ENCODE measurements around the gene C11orf24. TPM values are rescaled to one million over a fixed set of nuclear protein-coding genes. Genes with fewer than 3 reads are reported as not detected.

The C11orf24 gene
- total and polyA plus RNA-seq, 2 of the 4 experiments (the other 2 are of a cell fraction): 42.5 to 135 TPM

DNA sequence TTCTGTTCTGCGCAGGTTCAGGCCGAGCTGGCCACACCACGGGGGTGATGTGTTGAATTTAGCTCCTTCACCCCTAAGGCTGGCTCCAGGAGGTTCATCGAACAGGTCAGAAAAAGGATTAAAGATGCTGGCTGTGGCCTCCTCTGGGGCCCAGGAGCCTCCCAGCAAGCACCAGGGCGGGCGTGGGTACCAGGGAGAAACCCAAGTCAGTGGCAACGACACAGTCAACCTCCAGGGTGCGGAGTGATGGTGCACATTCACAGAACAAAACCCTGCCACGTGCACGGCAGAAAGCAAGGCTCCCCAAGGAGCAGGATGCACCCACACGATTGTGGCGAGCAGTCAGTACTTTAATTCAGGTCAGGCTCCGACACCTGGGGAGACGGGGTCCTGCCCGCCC, 10.8 kb downstream of the C11orf24 start:
- H3K27ac ChIP-seq (ENCODE audit: insufficient read depth, low read length): no peak overlapping the region
- peaks cover 26% of the 10 kb centered on the region for H3K9me1 ChIP-seq (ENCODE audit: insufficient read depth, low read length)
- no peak overlapping the region for H3K56ac ChIP-seq (ENCODE audit: extremely low read depth, insufficient read depth, low read length)
- POLR2A ChIA-PET (ENCODE audit: unreplicated experiment): no interaction called here
- H2BK5ac ChIP-seq (ENCODE audit: low read depth, low read length, poor library complexity, severe bottlenecking): no peak overlapping the region
- H3K4me2 ChIP-seq (ENCODE audit: low read depth, low read length): no peak overlapping the region
- H2AFZ ChIP-seq (replicated peaks; ENCODE audit: low read length, poor library complexity): no peak overlapping the region
- peaks cover 50% of the 10 kb centered on the region for H3K36me3 ChIP-seq (ENCODE audit: control insufficient read depth, insufficient read depth, low read length)
- H2AK9ac ChIP-seq (replicated peaks; ENCODE audit: low read depth, low read length, poor library complexity): no peak overlapping the region
- dilution Hi-C loops (cut with HindIII; ENCODE audit: low sequenced_read_pairs, unreplicated experiment): no loop called here
- no TSS peak for BruUV-seq (replicated peaks)
- no peak overlapping the region for H3K4ac ChIP-seq (ENCODE audit: low read depth, low read length)
- H2BK15ac ChIP-seq (ENCODE audit: low read depth, low read length): no peak overlapping the region
- ATAC-seq (ENCODE audit: low read depth) (no peak), DNase-seq (no peak)
- H3K9ac ChIP-seq (ENCODE audit: low read depth, low read length): no peak overlapping the region
- H4K5ac ChIP-seq (ENCODE audit: low read depth, low read length): no peak overlapping the region
- intact Hi-C loops (cut with micrococcal nuclease): no loop called here
- in situ Hi-C loops (cut with MboI; ENCODE audit: low sequenced_read_pairs): loop anchor here (5.0 kb wide), 1 partner anchor 191 kb away; no protein-coding TSS in a partner anchor
- peaks cover 39% of the 10 kb centered on the region for H4K20me1 ChIP-seq (ENCODE audit: insufficient read depth, low read length)
- H2AK5ac ChIP-seq (ENCODE audit: low read depth, low read length): no peak overlapping the region
- peaks cover 11% of the 10 kb centered on the region for H3K4me1 ChIP-seq (ENCODE audit: control insufficient read depth, insufficient read depth, low read length)
- CTCF ChIA-PET: no interaction called here
- H2BK20ac ChIP-seq (ENCODE audit: low read depth, low read length): no peak overlapping the region
- no peaks in the 10 kb centered on the region for H3K27me3 ChIP-seq (ENCODE audit: control insufficient read depth, insufficient read depth, low read length)
- H3K23ac ChIP-seq (ENCODE audit: low read depth, low read length): no peak overlapping the region
- H3K18ac ChIP-seq (ENCODE audit: low read depth, low read length): no peak overlapping the region
- 100% methylated on average over 2 of the region's 15 CpGs; no CpG with 5 or more reads in 1 of the 2 experiments for WGBS, 2 experiments (ENCODE audit: extremely low coverage in 2 of 2, insufficient read length in 1 of 2)
- TF ChIP-seq USF2 (IDR thresholded peaks at IDR 0.05; ENCODE audit: low read depth, low read length) (no peak), FOS (IDR thresholded peaks at IDR 0.05; ENCODE audit: low read depth, low read length) (no peak), RFX5 (IDR thresholded peaks at IDR 0.05; ENCODE audit: low read depth, low read length) (no peak), SMC3 (IDR thresholded peaks at IDR 0.05; ENCODE audit: low read depth, low read length) (no peak), NFE2L2 (IDR thresholded peaks at IDR 0.05; ENCODE audit: low read depth, low read length) (no peak), RCOR1 (IDR thresholded peaks at IDR 0.05; ENCODE audit: insufficient replicate concordance, low read length) (no peak), RAD21 (IDR thresholded peaks at IDR 0.05; ENCODE audit: low read length) (no peak), MAFK (IDR thresholded peaks at IDR 0.05; ENCODE audit: low read depth, low read length) (no peak), CHD1 (IDR thresholded peaks at IDR 0.05; ENCODE audit: low read depth, low read length) (no peak), MAZ (IDR thresholded peaks at IDR 0.05; ENCODE audit: borderline replicate concordance, low read depth, low read length) (no peak), BHLHE40 (IDR thresholded peaks at IDR 0.05; ENCODE audit: low read depth, low read length) (no peak), POLR2A (IDR thresholded peaks at IDR 0.05; ENCODE audit: low read depth, low read length) (no peak), MXI1 (IDR thresholded peaks at IDR 0.05; ENCODE audit: borderline replicate concordance, low read depth, low read length) (no peak), CEBPB (IDR thresholded peaks at IDR 0.05; ENCODE audit: low read depth, low read length) (no peak), CTCF (conservative IDR thresholded peaks at IDR 0.05; ENCODE audit: low read depth, low read length) (no peak)
- TF ChIP-seq, protein P1, sequence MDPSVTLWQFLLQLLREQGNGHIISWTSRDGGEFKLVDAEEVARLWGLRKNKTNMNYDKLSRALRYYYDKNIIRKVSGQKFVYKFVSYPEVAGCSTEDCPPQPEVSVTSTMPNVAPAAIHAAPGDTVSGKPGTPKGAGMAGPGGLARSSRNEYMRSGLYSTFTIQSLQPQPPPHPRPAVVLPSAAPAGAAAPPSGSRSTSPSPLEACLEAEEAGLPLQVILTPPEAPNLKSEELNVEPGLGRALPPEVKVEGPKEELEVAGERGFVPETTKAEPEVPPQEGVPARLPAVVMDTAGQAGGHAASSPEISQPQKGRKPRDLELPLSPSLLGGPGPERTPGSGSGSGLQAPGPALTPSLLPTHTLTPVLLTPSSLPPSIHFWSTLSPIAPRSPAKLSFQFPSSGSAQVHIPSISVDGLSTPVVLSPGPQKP (IDR thresholded peaks at IDR 0.05; ENCODE audit: borderline replicate concordance, low read depth, low read length): no peak
- no peak overlapping the region for H4K8ac ChIP-seq (ENCODE audit: low read depth in 2 of 2, low read length in 2 of 2)
- no peak overlapping the region for H3K14ac ChIP-seq (replicated peaks; ENCODE audit: low read depth, low read length)
- H4K91ac ChIP-seq (ENCODE audit: insufficient read depth, low read depth, low read length): no peak overlapping the region
- H3K79me1 ChIP-seq (ENCODE audit: low read depth in 1 of 2, low read length in 2 of 2): peaks cover 13 to 38% of the 10 kb centered on the region in 2 experiments; a peak in 3 of 4 replicates
- H3K4me3 ChIP-seq (ENCODE audit: insufficient read depth, low read depth, low read length): no peak overlapping the region
- H3K9me3 ChIP-seq (ENCODE audit: control insufficient read depth, insufficient read depth, low read length): no peaks in the 10 kb centered on the region
- H2BK120ac ChIP-seq (ENCODE audit: low read depth, low read length): no peak overlapping the region
